ENCODE data around the gene ARFGAP1.

The ARFGAP1 gene

GRCh38 chr20:63280929-63281545, 8.4 kb downstream of the ARFGAP1 start:
- DNase-seq, result no peak

- DNase-seq, result no peak
These were observed 9.4 kb downstream of the ARFGAP1 start for GRCh38 chr20:63281742-63282665.

GRCh38 chr20:63282946-63283345, 10.3 kb downstream of the ARFGAP1 start:
- DNase-seq, result no peak

GRCh38 chr20:63283397-63284082, 10.9 kb downstream of the ARFGAP1 start:
- DNase-seq, result no peak

GRCh38 chr20:63284083-63284440, 11.4 kb downstream of the ARFGAP1 start:
- no peak for DNase-seq

- no peak for DNase-seq
These were observed 11.9 kb downstream of the ARFGAP1 start for GRCh38 chr20:63284544-63284949.

GRCh38 chr20:63284981-63285524, 12.4 kb downstream of the ARFGAP1 start:
- DNase-seq, result no peak

- DNase-seq, result no peak
These were observed 13.3 kb downstream of the ARFGAP1 start for GRCh38 chr20:63285636-63286615.

- DNase-seq, result no peak
These were observed 14.4 kb downstream of the ARFGAP1 start for GRCh38 chr20:63286781-63287696.

GRCh38 chr20:63287697-63288580, 15.3 kb downstream of the ARFGAP1 start:
- DNase-seq, result no peak

- no peak for DNase-seq
These were observed 16.1 kb downstream of the ARFGAP1 start for GRCh38 chr20:63288581-63289251.

GRCh38 chr20:63289311-63290135, 16.9 kb downstream of the ARFGAP1 start:
- no peak for DNase-seq

GRCh38 chr20:63290136-63290676, 17.6 kb downstream of the ARFGAP1 start:
- DNase-seq, result no peak

GRCh38 chr20:63290677-63291472, 18.3 kb downstream of the ARFGAP1 start:
- peak; percentile 68 for DNase-seq

GRCh38 chr20:63291811-63292210, 19.2 kb downstream of the ARFGAP1 start:
- no peak for DNase-seq

- no peak for DNase-seq
These were observed 19.7 kb downstream of the ARFGAP1 start for GRCh38 chr20:63292292-63292701.

- no peak for DNase-seq
These were observed 20.3 kb downstream of the ARFGAP1 start, which contains the start of gene COL20A1 for GRCh38 chr20:63292904-63293303. TSS of gene COL20A1 (plus strand) at chr20:63293186. CDS start at chr20:63295108, 1,922 bp downstream.

Measured in activated CD8-positive, alpha-beta memory T cell treated with anti-CD3 and anti-CD28 coated beads, Interleukin-2, amount 50 U/mL, for 4 hours (primary cell).